H1 (cell line): ENCODE data around the gene UBIAD1. TPM values are rescaled to one million over a fixed set of nuclear protein-coding genes. Genes with fewer than 3 reads are reported as not detected.

Source experiments
- CTCF ChIA-PET: fragments of 300-600 bp; sonication (Branson Sonifier 250); formaldehyde crosslinking; loops from one replicate; lab custom pipeline; 2021; ENCODE audit not compliant: partially characterized antibody; lab: Charles Lee
- POLR2A ChIA-PET: fragments of 300-600 bp; sonication (Branson Sonifier 250); formaldehyde crosslinking; loops from one replicate; lab custom pipeline; 2021; ENCODE audit warnings: inconsistent platforms; ENCODE audit not compliant: partially characterized antibody; lab: Charles Lee
- DNase-seq, 2 experiments: peaks; one replicate each; pipeline versions ENCODE4 v3.0.0 to v3.0.0-alpha.2; 2010 to 2022; ENCODE audit warnings: low spot score in 2 of 2, low read depth in 1 of 2, mixed read lengths in 1 of 2
- FAIRE-seq: peaks from 2 replicates; lab custom pipeline; 2011; peaks lifted over from hg19 to GRCh38; lab: Jason Lieb, UNC
- H2AFZ ChIP-seq: 2 replicates; pipeline ENCODE4 v1.8.1; 2012; ENCODE audit warnings: low read length, inconsistent platforms
- H2AK5ac ChIP-seq: 2 replicates; pipeline ENCODE4 v1.6.1; 2013; ENCODE audit warnings: low read depth, low read length
- H2BK120ac ChIP-seq: replicated peaks from 2 replicates; pipeline ENCODE3; 2013; ENCODE audit warnings: low read depth, low read length, inconsistent platforms
- H2BK12ac ChIP-seq: 2 replicates; pipeline ENCODE4 v1.6.1; 2013; ENCODE audit warnings: low read depth, low read length
- H2BK15ac ChIP-seq: 2 replicates; pipeline ENCODE4 v1.6.1; 2013; ENCODE audit warnings: low read length
- H2BK20ac ChIP-seq: 2 replicates; pipeline ENCODE4 v1.6.1; 2013; ENCODE audit warnings: low read length
- H2BK5ac ChIP-seq: 2 replicates; pipeline ENCODE4 v1.6.1; 2013; ENCODE audit warnings: low read depth, low read length
- H3K14ac ChIP-seq: 2 replicates; pipeline ENCODE4 v1.6.1; 2013; ENCODE audit warnings: inconsistent platforms; ENCODE audit not compliant: insufficient read length
- H3K18ac ChIP-seq: 2 replicates; pipeline ENCODE4 v1.6.1; 2013; ENCODE audit warnings: low read length; ENCODE audit errors: extremely low read depth
- H3K23ac ChIP-seq: 2 replicates; pipeline ENCODE4 v1.6.1; 2013; ENCODE audit warnings: inconsistent platforms; ENCODE audit not compliant: insufficient read length
- H3K23me2 ChIP-seq: 2 replicates; pipeline ENCODE4 v1.6.1; 2013; ENCODE audit warnings: low read depth, low read length
- H3K27ac ChIP-seq: 2 replicates; pipeline ENCODE4 v1.6.1; 2011; ENCODE audit warnings: low read depth, low read length, inconsistent platforms
- H3K27me3 ChIP-seq, 4 experiments: replicated peaks in 1 of 4; 1 replicate in 1 of 4; 2 replicates in 3 of 4; pipeline versions ENCODE4 v1.6.1 to v1.8.1; 2011 to 2013; ENCODE audit warnings: low read length in 3 of 4, mild to moderate bottlenecking in 3 of 4, inconsistent platforms in 2 of 4, mixed read lengths in 2 of 4, moderate library complexity in 1 of 4; ENCODE audit not compliant: control insufficient read depth in 3 of 4, insufficient read depth in 3 of 4; ENCODE audit errors: extremely low read depth in 1 of 4
- H3K36me3 ChIP-seq, 4 experiments: 2 replicates each; pipeline versions ENCODE4 v1.6.1 to v1.8.1; 2011 to 2013; ENCODE audit warnings: mild to moderate bottlenecking in 4 of 4, low read length in 3 of 4, moderate library complexity in 2 of 4, control low read depth in 1 of 4, inconsistent platforms in 1 of 4; ENCODE audit not compliant: insufficient read depth in 4 of 4, control insufficient read depth in 2 of 4
- H3K4ac ChIP-seq: replicated peaks from 2 replicates; pipeline ENCODE3; 2013; ENCODE audit warnings: low read length, low read depth, mixed read lengths, inconsistent platforms; ENCODE audit not compliant: insufficient read length
- H3K4me1 ChIP-seq, 4 experiments: replicated peaks in 1 of 4; 1 replicate in 1 of 4; 2 replicates in 3 of 4; pipeline versions ENCODE4 v1.6.1 to v1.8.1; 2011 to 2013; ENCODE audit warnings: low read length in 3 of 4, inconsistent platforms in 2 of 4, mixed read lengths in 1 of 4; ENCODE audit not compliant: insufficient read depth in 4 of 4, control insufficient read depth in 3 of 4
- H3K4me2 ChIP-seq, 2 experiments: 2 replicates each; pipeline versions ENCODE4 v1.6.1 to v1.8.1; 2011 to 2013; ENCODE audit warnings: low read depth in 2 of 2, low read length in 2 of 2, control low read depth in 1 of 2, inconsistent platforms in 1 of 2, mild to moderate bottlenecking in 1 of 2; ENCODE audit not compliant: insufficient read depth in 1 of 2
- H3K4me3 ChIP-seq, 4 experiments: fragments of 200-600, 300-600 bp in 1 of 4; sonication (generic), shearing (Covaris generic), sonication (Bioruptor Twin) in 1 of 4; 2 replicates each; pipeline versions ENCODE4 v1.5.1 to v1.8.1; 2011 to 2016; ENCODE audit warnings: low read length in 4 of 4, low read depth in 3 of 4, control low read depth in 2 of 4, inconsistent platforms in 2 of 4, mild to moderate bottlenecking in 2 of 4, mixed read lengths in 1 of 4, moderate library complexity in 1 of 4; ENCODE audit not compliant: insufficient read depth in 2 of 4; ENCODE audit errors: extremely low read depth in 1 of 4
- H3K56ac ChIP-seq: replicated peaks from 2 replicates; pipeline ENCODE3; 2013; ENCODE audit warnings: low read depth, mild to moderate bottlenecking, mixed read lengths, low read length, inconsistent platforms; ENCODE audit not compliant: insufficient read length
- H3K79me1 ChIP-seq: 2 replicates; pipeline ENCODE4 v1.6.1; 2013; ENCODE audit warnings: low read depth, low read length, control low read depth
- H3K79me2 ChIP-seq, 2 experiments: 2 replicates each; pipeline versions ENCODE4 v1.6.1 to v1.8.1; 2012 to 2013; ENCODE audit warnings: low read length in 2 of 2, mild to moderate bottlenecking in 2 of 2, inconsistent platforms in 1 of 2; ENCODE audit not compliant: insufficient read depth in 2 of 2, control insufficient read depth in 1 of 2
- H3K9ac ChIP-seq, 4 experiments: replicated peaks in 1 of 4; 1 replicate in 1 of 4; 2 replicates in 3 of 4; pipeline versions ENCODE4 v1.6.1 to v1.8.1; 2011 to 2013; ENCODE audit warnings: low read depth in 3 of 4, low read length in 3 of 4, control low read depth in 2 of 4, mild to moderate bottlenecking in 2 of 4, moderate library complexity in 2 of 4, inconsistent platforms in 1 of 4; ENCODE audit errors: extremely low read depth in 1 of 4
- H3K9me3 ChIP-seq, 2 experiments: 2 replicates each; pipeline versions ENCODE4 v1.6.1 to v1.8.1; 2012 to 2013; ENCODE audit warnings: mild to moderate bottlenecking in 2 of 2, moderate library complexity in 2 of 2, control low read depth in 1 of 2, inconsistent platforms in 1 of 2, low read depth in 1 of 2, low read length in 1 of 2, mixed read lengths in 1 of 2; ENCODE audit not compliant: insufficient read depth in 2 of 2
- H4K20me1 ChIP-seq, 2 experiments: replicated peaks in 1 of 2; 2 replicates each; pipeline versions ENCODE3 to v1.8.1; 2011 to 2013; ENCODE audit warnings: inconsistent platforms in 2 of 2, low read length in 2 of 2, mild to moderate bottlenecking in 1 of 2; ENCODE audit not compliant: insufficient read depth in 2 of 2, control insufficient read depth in 1 of 2
- H4K5ac ChIP-seq: 2 replicates; pipeline ENCODE4 v1.6.1; 2013; ENCODE audit warnings: low read length, low read depth, mixed read lengths, inconsistent platforms; ENCODE audit not compliant: insufficient read length
- H4K8ac ChIP-seq: 2 replicates; pipeline ENCODE4 v1.8.0; 2013; ENCODE audit warnings: mild to moderate bottlenecking, moderate library complexity, low read length, inconsistent platforms; ENCODE audit not compliant: insufficient read depth; ENCODE audit errors: extremely low read depth
- H4K91ac ChIP-seq: replicated peaks from 2 replicates; pipeline ENCODE3; 2013; ENCODE audit warnings: low read length, mixed read lengths, inconsistent platforms; ENCODE audit not compliant: insufficient read length
- RBBP5 ChIP-seq: IDR thresholded peaks from 2 replicates; pipeline ENCODE4 v1.7.1; 2012; ENCODE audit warnings: low read depth, mild to moderate bottlenecking, inconsistent platforms, low read length, moderate library complexity, borderline replicate concordance
- SAP30 ChIP-seq: fragments of 300-600 bp; sonication (generic); IDR thresholded peaks from 2 replicates; pipeline ENCODE4 v1.7.1; 2012; ENCODE audit warnings: low read length, moderate library complexity, mild to moderate bottlenecking, inconsistent platforms; ENCODE audit not compliant: insufficient read depth, insufficient replicate concordance
- WGBS, 2 experiments: shearing (Covaris generic) in 1 of 2; methylation state at CpG; one replicate each; pipeline versions ENCODE4 v1.1.6 to v1.1.7; 2013 to 2015; ENCODE audit warnings: low lambda C conversion rate in 2 of 2, mixed read lengths in 2 of 2, inconsistent platforms in 1 of 2, low coverage in 1 of 2, missing lambda C conversion rate in 1 of 2; ENCODE audit not compliant: insufficient replicate concordance in 2 of 2, insufficient coverage in 1 of 2, insufficient read length in 1 of 2; ENCODE audit errors: extremely low coverage in 1 of 2, missing lambda C conversion rate in 1 of 2; 5-methylcytosine and 5-hydroxymethylcytosine counted together
- polyA plus RNA-seq, 7 experiments: library from polyadenylated mRNA; depleted of rRNA in 3 of 7; stranded (reverse) in 5 of 7; unstranded in 2 of 7; fragments of >200 nt in 5 of 7; fragments of 200-250 nt in 2 of 7; gene quantifications; 1 replicate in 5 of 7; 2 replicates in 1 of 7; 4 replicates in 1 of 7; pipeline versions ENCODE4 v1.2.1 to v1.2.3, GENCODE V29; 2011 to 2013; ENCODE audit warnings: missing spikeins in 2 of 7, mixed read lengths in 2 of 7
- total RNA-seq: library from RNA; stranded (reverse); fragmentation: NEBNext Ultra II Directional; extraction: Animal tissue kit (Norgen Biotek cat#: 25700); gene quantifications from 2 replicates; pipeline ENCODE4 v1.2.1, GENCODE V29; 2021

UBIAD1 gene
- total and polyA plus RNA-seq, 2 of the 8 experiments (the other 6 are each of a cell fraction or from before 2014, with no cell fraction given) = 23.4 to 26.6 TPM

GRCh38 chr1:11273595-11274234, 717 bp downstream of the UBIAD1 start:
- H2BK15ac ChIP-seq = no peak overlapping the region
- peak; percentile 71 for TF ChIP-seq SAP30
- no peak for TF ChIP-seq RBBP5
- H3K9me3 ChIP-seq = no peaks in the 10 kb centered on the region
- POLR2A ChIA-PET = interaction anchor here (0.8 to 2.1 kb wide), 11 partner anchors 10 to 205 kb away, joined by 3 to 17 read pairs (median 4); partner anchors contain the start of genes DISP3 and MTOR
- H3K36me3 ChIP-seq = peaks cover 0 to 6% (median 0%) of the 10 kb centered on the region in 4 experiments; a peak in 1 of 8 replicates
- H2AK5ac ChIP-seq = no peak overlapping the region
- H2BK20ac ChIP-seq = no peak overlapping the region
- peak overlapping the region; percentile 95 for H2BK5ac ChIP-seq
- H3K18ac ChIP-seq = peak overlapping the region; percentile 17; the same call in 1 of the 2 replicates
- peak overlapping the region; percentile 65 for H4K91ac ChIP-seq
- FAIRE-seq = no peak
- peaks cover 7% of the 10 kb centered on the region for H3K23me2 ChIP-seq
- no peak overlapping the region for H2BK120ac ChIP-seq
- H3K9ac ChIP-seq = peak overlapping the region; percentile 89 to 97 (median 90)
- peak overlapping the region; percentile 100; the same call in 1 of the 2 replicates for H4K8ac ChIP-seq
- H2BK12ac ChIP-seq = peak overlapping the region; percentile 60
- no peak for DNase-seq
- H3K4ac ChIP-seq = no peak overlapping the region
- no peak overlapping the region for H2AFZ ChIP-seq
- peaks cover 0 to 32% of the 10 kb centered on the region in 2 experiments; a peak in 2 of 4 replicates for H3K79me2 ChIP-seq
- WGBS, 2 experiments = 12% methylated on average over 22 of the region's 22 CpGs; no CpG with 5 or more reads in 1 of the 2 experiments
- H3K4me2 ChIP-seq = peak overlapping the region; percentile 83 to 99
- peak overlapping the region; percentile 82 to 98 (median 92) for H3K4me3 ChIP-seq
- no peak overlapping the region for H3K14ac ChIP-seq
- H3K56ac ChIP-seq = no peak overlapping the region
- H3K27ac ChIP-seq = peak overlapping the region; percentile 92
- CTCF ChIA-PET = interaction anchor here (0.8 to 3.1 kb wide), 5 partner anchors 10 to 371 kb away, joined by 3 to 19 read pairs (median 3); partner anchors contain the start of gene MTOR
- H3K23ac ChIP-seq = no peak overlapping the region
- peaks cover 3% of the 10 kb centered on the region; the same call in 1 of the 2 replicates for H3K79me1 ChIP-seq
- H3K27me3 ChIP-seq = no peaks in the 10 kb centered on the region
- H4K5ac ChIP-seq = peak overlapping the region; percentile 96
- peaks cover 0 to 3% (median 1%) of the 10 kb centered on the region in 4 experiments; a peak in 3 of 7 replicates for H3K4me1 ChIP-seq
- peaks cover 0 to 2% of the 10 kb centered on the region in 2 experiments for H4K20me1 ChIP-seq
